T follicular helper cell (primary cell): ENCODE results near the gene EIF1AX.
"Not testable (repeated sequence)": the region's sequence is repeated elsewhere in the genome, so short reads cannot be mapped to it uniquely, and the experiment has no call there.

Experiments used
- DNase-seq: peaks from one replicate; pipeline ENCODE4 v3.0.0-alpha.2; 2020; ENCODE audit warnings: low read depth
- total RNA-seq, 2 experiments: gene quantifications; one replicate each; lab custom pipeline; 2026; lab: John Stamatoyannopoulos, UW

EIF1AX gene, protein sequence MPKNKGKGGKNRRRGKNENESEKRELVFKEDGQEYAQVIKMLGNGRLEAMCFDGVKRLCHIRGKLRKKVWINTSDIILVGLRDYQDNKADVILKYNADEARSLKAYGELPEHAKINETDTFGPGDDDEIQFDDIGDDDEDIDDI
- total RNA-seq = 103 to 236 reads per million in 2 experiments

DNA sequence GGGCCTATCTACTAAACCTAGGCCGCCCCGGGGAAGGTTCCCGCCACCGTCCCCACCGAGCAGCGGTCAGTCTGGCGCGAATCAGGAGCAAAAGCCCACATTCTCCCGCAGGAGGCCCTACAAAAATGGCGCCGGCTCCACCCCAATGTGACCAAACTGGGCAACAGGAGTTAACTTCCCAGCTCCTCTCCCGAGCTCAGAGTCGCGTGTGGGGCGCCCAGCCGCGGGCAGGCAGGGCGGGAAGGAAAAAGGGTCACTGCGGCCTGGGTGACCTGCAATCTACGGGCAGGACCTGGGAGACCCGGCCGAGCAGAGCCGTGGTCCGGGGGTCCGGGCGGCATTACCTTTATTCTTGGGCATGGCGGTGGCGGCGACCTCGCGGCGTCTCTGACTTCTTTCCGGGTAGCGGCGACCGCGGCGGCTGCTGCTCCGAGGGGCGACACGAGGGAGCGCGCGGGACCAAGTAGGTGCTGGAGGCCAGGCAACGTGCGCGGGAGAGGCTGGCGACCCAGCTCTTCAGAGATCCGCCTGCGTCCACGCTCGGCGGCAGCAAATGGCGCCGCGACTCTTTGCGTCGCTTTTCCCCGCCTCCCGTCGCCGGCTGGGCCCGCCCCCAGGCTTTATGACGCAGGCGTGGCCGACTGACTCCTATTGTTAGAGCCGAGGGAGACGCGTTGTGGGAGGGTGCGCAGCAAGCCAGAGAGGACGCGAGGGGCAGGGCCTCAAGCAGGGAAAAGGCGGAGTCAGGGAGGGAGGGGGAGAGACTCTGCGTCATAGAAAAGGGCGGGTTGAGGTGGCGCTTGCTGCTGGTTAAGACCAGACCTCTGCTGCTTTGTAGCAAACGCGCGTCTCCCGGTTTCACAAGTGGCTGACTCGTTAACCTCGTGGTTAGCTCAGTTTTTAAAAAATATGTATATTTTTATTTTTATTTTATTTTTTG lies at the start of gene EIF1AX:
Gene EIF1AX (minus strand): TSS at position 558 of the 940 bp plus-strand sequence. CDS start 198 bp downstream, at position 360.
- DNase-seq = peak; percentile 99

DNA sequence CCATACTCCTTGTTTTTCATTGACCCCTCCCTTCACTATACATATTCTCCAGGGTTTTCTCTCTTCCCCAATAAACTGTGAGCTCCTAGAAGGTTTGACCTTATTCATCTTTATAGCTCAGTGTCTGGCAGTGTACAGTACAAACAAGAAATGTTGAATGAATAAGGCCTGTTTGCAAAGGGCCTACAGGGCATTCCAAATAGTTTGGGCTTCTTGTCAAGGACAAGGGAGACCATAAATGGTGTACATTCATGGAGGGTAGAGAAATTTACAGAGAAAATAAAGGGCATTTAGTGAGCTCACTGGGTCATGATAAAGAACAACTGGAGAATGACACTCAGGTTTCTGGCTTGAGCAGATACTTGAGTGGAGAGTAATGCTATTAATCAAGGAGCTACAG lies 47.5 kb upstream of the EIF1AX start:
- DNase-seq = no peak

DNA sequence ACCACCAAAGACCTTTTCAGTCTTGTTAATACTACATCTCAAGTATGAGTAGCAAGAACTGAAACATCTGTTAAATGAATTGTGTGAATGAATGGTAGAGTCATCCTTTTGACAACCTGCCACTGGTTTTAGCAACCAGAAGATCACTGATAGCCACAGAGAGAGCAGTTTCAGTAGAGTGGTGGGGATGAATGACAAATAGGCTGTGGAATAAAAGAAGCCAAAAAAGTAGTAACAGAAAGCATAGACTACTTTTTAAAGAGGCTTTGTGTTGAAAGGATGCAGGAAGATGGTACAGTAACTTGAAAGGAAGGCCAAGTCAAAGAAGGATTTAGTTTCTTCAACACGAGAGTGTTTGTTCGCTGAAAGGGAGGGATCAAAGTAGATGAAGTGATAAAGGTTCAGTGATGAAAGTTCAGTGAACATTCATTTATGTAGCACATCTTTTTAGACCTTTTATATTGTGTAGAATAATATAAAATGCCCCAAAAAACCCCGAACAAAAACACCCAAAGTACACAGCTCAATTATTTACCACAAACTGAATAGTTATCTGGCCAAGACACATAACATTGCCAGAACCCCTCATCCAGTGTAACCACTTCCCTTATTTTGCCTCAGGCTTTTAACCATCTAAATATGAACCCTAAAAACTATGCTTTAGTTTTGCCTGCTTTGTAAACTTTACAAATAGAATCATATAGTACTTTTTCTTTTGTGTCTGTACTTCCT lies 40.1 kb upstream of the EIF1AX start:
- DNase-seq = no peak

DNA sequence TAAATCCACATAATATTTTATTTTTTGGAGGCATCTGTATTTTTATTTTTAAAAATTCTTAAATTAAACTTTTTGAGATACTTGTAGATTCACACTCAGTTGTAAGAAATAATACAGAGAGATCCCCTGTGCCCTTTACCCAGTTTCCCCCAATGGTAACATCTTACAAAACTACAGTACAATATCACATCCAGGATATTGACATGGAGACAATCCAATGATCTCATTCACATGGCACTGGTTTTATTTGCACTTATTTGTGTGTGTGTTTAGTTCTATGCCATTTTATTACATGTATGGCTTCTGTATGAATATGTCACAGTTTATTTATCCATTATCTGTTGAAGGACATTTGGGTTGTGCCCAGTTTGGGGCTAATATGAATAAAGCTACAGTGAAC lies 35.5 kb upstream of the EIF1AX start:
- DNase-seq = no peak

DNA sequence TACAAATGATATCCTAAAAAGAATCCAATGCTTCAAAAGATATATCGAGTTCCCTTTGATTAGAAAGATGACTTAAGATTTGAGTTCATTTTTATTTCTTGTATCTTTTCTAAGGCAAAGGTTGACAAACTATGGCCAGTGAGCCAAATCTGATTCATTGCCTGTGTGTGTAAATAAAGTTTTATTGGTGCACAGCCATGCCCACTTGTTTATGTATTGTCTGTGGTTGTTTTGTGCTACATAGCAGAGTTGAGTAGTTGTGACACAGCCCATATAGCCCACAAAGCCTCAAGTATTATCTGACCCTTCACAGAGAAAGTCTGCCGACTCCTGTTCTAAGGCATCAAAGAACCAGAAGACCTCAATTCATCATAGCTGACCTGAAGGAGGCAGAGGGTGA lies 32.2 kb upstream of the EIF1AX start:
- DNase-seq = no peak

DNA sequence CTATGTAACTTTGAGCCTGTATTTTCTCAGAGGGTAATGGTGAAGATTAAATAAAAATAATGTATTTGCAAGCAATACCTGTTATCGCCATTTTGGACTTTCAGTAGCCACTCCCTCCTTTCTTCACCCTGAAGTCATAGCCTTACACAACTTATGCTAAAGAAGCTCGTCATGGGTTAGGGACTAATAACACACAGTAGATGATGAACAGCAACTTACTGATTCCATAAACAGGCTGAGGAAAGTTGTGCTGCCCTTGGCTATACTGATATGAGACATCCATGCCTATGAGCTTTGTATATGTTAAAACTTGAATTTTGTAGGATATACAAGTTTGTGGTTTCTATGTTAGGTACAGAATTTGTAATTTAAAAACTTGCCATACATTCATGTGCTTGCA lies 31.7 kb upstream of the EIF1AX start:
- no peak for DNase-seq

DNA sequence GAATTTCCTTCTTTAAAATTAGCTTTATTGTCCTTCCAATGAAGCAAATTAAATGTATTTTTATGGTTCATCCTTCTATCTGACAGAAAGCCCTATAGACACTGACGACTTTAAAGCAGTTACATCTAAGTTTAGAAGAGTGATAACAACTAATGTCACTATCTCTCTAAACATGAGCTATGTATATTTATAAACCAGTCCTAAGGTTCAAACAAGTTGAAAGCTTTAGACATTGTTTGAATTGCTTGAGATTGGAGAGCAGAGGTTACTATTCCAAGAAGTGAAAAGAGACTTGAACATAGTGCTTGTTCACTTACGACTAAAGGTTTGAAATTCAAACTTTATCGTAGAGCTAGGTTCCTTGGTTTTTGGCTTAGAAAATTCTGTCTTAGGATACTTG lies 30.2 kb upstream of the EIF1AX start:
- no peak for DNase-seq

DNA sequence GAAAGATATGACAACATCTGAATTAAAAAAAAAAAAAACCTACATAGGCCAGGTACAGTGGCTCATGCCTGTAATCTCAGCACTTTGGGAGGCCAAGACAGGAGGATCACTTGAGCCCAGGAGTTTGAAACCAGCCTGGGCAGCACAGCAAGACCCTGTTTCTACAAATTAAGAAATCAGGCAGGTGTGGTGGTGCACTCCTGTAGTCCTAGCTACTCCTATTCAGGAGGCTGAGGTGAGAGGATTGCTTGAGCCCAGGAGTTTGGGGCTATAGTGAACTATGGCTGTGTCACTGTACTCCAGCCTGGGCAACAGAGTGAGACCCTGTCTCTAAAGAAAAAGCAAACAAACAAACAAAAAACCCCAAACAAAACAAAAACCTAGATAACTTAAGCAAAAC lies 20.9 kb upstream of the EIF1AX start:
- DNase-seq = not testable (repeated sequence)

DNA sequence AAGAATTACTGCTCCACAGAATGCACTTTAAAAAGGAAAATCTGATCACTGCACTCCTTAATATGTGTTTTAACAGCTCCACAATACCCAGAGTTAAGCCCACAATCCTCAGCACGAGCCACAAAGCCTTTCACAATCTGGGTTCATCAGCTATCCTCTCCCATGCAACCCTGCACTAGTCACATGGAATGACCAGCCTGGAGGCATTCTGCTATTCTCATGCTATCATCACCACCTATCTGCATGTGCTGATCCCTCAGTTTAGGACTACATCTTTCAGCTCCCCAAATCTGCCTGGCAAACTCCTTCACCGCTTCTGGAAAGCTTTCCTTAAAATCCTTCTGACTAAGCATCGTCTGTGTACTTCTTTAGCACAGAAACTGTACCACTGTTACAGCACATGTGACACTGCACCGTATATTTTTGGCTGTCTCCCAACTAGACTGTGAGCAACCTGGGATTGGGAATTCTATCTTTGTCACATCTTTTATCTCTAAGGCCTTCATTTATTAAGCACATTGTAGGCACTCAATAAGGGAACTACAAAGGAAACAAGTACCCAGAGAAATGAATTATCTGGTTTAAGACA lies 18.3 kb upstream of the EIF1AX start:
- no peak for DNase-seq

DNA sequence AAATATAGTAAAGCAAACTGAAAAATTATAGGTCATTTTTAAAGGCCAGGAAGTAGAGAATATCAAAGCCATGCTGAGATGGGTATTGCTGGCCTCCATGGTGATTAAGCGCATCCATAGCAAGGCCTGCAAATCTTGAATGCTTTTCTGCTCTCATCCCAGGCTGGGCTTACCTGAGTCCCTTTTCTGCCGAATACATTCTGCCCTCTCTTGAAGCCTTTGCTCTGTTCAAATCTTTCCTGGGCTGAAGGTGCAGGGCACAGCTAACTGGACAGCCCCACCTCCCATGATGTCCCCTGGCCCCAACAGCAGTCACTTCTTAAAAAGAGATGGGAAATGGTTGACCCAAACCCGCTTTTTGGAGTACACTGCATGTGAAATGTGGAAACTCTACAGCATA lies 10.1 kb upstream of the EIF1AX start:
- DNase-seq = no peak

DNA sequence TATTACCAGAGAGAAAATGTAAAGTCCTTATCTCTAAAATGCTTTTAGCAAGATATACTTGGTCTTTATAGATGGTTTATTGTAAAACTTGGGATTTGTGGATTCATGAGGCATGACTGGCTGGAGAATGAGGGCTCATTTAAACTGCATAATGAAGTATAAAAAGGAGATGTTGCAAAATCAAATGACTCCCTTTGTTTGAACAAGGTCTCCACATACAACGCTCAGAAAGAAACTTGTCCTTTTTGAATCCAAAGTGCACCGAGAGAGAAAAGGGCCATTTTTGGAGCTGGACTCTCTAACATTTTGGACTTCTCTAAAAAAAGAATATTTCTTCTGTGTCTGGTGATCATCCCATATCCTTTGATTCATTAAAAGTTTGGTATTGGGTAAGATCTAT lies 7.7 kb upstream of the EIF1AX start:
- no peak for DNase-seq

DNA sequence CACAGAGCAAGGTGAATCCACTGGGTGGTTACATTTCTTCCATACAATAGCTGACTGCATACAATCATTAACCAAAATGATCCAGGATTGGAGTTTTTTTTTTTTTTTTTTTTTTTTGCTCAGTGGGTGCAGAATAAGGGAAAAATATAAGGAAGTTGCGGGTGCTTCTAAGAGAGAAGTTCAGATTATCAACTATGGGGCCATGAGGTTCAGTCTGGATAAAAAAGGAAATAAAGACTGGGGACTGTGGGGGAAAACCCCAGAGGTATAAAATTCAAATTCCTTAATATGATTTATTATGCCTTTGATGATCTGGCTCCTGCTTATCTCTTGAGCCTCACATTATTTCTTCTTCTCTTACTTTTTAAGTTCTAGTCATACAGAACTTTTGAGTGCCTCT lies 5.9 kb upstream of the EIF1AX start:
- DNase-seq = no peak

DNA sequence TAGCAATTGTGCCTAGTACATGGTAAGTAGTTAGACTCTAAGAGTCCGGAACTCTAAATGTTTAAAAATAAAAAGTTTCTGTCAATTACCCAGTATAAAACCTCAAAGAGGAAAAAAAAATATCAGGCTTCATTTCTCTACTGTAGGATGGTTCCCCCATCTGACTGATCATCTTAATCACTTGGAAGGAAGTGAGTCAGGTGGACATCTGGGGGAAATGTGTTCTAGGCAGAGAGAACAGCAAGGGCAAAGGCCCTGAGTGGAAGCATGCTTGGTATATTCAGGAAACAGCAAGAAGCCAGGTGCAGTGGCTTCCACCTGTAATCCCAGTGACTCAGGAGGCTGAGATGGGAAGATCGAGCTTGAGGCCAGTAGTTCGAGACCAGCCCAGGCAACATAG lies 2.9 kb upstream of the EIF1AX start:
- DNase-seq = no peak

DNA sequence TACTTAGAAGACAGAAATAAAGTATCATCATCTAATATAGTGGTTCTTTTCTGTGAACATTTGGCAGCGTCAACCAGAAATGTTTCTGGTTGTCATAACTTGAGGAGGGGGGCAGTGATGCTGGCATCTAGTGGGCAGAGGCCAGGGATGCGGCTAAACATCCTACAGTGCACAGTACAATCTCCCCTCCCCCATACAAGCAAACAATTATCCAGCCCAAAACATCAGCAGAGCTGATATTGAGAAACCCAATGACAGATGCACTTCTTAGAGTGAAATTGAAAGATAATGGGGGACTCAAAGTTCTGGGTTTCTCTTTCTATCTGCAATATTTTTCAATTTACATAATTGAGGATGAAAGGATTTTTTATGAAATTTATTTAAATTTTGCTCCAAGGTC lies 1.9 kb upstream of the EIF1AX start:
- no peak for DNase-seq

DNA sequence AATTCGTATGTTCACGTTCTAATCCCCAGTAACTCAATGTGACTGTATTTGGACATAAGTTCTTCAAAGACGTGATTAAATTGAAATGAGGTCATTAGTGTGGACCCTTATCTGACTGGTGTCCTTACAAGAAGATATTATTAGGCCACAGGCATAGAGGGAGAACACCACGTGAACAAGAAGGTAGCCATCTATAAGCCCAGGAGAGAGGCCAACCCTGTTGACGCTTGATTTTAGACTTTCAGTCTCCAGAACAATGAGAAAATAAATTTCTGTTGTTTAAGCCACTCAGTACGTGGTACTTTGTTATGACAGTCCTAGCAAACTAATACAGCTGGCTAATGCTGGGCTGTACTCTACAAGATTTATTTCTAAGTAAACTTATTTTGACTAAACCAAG lies 1.5 kb upstream of the EIF1AX start:
- DNase-seq = no peak

DNA sequence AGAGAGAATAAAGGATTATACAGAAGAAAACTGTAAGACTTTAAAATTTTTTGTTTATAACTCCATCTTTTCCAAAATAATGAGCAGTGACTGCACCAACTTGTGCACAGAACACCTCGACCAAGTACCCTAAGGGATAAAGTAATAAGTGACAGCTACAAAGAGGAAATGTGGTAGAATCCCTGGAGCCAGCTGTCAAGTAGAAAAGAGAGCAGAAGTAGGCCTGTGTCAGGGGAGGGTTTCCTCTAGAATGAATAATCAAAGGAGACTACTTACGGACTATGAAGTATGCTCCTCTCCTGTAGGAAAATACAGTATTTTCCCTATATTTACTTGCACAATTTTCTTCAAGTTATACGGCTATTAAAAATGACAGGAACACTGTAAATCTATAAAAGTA lies 1.2 kb downstream of the EIF1AX start:
- no peak for DNase-seq

DNA sequence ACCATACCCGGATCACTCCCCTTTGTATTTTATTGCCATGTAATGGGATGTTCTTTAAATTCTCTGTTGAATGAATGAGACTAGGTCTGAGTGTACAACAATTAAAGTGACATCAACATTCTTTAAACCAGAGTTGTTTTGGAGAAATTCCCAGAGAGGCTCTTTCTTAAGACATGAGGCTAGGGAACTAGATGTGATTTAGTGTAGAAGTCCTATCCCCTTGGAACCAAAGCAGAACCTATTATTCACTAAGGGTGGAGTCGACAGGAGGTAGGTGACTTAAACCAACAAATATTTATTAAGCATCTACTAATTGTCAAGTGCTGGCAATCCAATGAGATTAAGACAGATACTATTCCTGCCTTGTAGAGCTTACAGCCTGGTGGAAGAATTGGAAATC lies 1.7 kb downstream of the EIF1AX start:
- DNase-seq = no peak

DNA sequence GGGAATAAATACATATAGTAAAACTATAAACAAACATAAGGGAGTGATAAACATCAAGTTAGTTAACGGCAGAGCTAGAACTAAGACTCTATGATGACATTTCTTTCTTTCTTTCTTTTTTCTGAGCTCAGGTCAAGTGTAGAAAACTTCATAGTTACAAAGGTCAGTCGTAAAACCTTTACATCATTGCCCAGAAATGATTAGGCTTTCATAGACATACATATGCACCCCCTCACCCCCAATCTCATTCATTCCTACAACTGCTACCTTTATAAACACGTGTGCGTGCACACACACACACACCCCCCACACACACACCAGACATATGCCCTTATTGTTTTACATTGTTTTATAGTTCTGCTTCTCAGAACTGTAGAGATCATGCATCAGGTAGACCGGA lies 5.7 kb downstream of the EIF1AX start:
- DNase-seq = no peak

DNA sequence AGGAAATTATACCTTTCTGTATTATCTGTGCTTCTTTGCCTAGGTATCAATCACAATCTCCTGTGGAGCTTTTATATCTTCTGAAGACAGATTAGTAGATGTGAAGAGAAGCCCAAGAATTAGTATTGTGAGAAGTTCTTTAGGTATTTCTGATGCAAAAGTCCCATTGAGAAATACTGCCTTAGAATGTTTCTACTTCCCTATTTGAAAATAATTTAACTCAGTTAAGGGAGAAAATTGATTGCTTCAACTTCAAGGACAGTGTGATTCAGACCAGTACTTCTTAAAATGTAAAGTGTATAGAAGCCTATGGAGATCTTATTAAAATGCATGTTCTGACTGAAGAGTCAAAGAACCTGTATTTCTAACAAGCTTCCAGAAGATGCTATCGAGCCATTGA lies 9.0 kb downstream of the EIF1AX start:
- no peak for DNase-seq

DNA sequence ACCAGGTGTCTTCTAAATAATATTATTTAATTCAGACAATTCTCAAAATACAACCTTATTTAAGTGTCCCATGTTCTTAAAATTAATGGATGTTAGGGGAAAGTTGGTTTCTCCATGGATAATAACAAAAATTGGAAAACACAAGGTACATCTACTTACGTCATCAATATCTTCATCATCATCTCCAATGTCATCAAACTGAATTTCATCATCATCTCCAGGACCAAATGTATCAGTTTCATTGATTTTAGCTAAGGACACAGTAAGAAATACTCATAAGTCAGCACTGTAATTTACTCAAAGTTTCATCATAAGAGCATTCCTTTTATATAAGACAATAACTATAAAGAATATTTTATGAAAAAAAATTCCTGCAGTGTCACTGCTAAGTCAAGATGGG lies 11.3 kb downstream of the EIF1AX start:
- no peak for DNase-seq

DNA sequence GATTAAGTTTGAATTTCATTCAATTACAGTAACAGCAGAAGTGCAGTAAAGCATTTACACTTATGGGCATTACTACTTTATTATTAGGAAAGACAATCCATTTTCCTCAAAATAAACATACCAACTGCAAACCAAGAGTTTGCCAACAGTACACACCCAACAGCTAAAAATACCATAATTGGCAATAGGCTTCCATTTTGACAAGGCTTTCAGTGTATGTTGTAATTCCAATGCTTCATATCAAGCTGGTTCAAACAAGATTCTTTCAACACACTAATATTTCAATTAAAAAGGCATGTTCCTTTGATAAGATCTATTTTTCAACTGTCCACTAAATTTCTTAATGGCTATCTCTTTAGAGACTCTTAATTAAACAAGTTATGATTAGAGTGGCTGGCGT lies 12.1 kb downstream of the EIF1AX start:
- no peak for DNase-seq

DNA sequence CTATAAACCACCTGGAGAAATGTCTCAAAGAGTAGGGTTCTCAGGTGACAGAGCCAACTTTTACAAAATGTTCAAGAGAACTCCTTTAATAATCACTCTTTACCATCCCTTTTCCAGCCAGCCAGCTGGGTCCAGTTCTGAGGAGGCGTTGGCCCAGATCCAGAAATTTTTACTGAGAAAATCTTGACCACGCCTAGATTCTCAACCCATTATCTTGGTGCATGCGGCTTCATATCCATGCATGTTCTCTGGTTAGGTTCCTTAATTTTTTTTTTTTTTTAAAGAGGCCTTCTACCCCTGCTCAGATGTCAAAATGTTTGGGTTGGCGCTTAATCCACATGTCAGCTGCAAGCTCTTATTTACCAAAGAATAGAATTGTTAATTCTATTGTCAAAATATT lies 13.0 kb downstream of the EIF1AX start:
- DNase-seq = no peak

DNA sequence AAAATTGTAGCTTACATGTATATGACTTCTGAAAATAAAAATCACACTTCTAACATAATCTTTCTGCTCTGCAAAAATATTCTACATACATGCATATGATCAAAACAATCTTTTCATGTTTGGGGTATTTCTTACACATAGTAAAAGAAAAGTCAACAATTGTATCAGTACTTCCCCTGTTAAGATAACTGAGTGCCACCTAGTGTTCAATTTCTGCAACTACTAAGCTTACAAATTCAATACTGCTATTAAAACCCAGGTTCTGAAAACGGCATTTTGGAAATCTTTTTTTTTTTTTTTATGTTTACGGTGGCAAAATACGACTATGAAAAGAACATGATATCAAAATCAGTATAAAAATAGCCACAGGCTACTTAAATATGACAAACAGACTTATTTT lies 14.2 kb downstream of the EIF1AX start:
- not testable (repeated sequence) for DNase-seq
